ENCODE data around the gene TMEM131.

Gene TMEM131

GRCh38 chr2:97988722-97989121 lies 7.0 kb downstream of the TMEM131 start:
- no peaks in the 10 kb centered on the region for H3K27me3 Mint-ChIP-seq (ENCODE audit: low read depth)
- H3K27ac Mint-ChIP-seq = no peak overlapping the region
- H3K4me1 Mint-ChIP-seq (ENCODE audit: low read depth) = peaks cover 17% of the 10 kb centered on the region
- H3K36me3 Mint-ChIP-seq (ENCODE audit: low read depth) = peaks cover 15% of the 10 kb centered on the region
- H3K9me3 Mint-ChIP-seq = peaks cover 13% of the 10 kb centered on the region
- H3K4me3 Mint-ChIP-seq = no peak overlapping the region

DNA sequence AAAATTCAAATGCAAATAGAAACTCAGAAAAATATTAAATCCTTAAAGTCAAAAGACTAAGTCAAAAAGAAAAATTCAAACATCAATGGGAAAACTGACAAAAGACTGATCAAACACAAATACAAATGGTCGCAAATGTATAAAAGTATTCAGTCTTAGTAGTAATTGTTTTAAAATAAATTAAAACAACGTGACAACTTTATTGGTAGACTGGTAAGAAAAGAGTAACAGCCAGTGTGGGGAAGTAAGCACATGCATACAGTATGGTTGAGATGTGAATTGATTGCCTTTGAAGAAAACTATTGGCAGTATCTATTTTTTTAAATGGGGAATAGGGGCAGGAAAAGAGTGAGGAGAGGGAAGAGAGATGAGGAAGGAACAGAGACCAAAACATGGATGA lies 9.8 kb downstream of the TMEM131 start:
- H3K9me3 Mint-ChIP-seq = peaks cover 13% of the 10 kb centered on the region
- peaks cover 20% of the 10 kb centered on the region for H3K36me3 Mint-ChIP-seq (ENCODE audit: low read depth)

GRCh38 chr2:97983698-97984097 lies 12.1 kb downstream of the TMEM131 start:
- H3K36me3 Mint-ChIP-seq (ENCODE audit: low read depth) = peaks cover 32% of the 10 kb centered on the region
- no peak overlapping the region for H3K4me3 Mint-ChIP-seq
- peaks cover 4% of the 10 kb centered on the region for H3K4me1 Mint-ChIP-seq (ENCODE audit: low read depth)
- no peak overlapping the region for H3K27ac Mint-ChIP-seq
- H3K27me3 Mint-ChIP-seq (ENCODE audit: low read depth) = no peaks in the 10 kb centered on the region
- peaks cover 23% of the 10 kb centered on the region for H3K9me3 Mint-ChIP-seq

More for the DNA sequence above, 9.8 kb downstream of the TMEM131 start:
- H3K27ac Mint-ChIP-seq = no peak overlapping the region
- peaks cover 1% of the 10 kb centered on the region for H3K4me1 Mint-ChIP-seq (ENCODE audit: low read depth)
- H3K27me3 Mint-ChIP-seq (ENCODE audit: low read depth) = no peaks in the 10 kb centered on the region
- H3K4me3 Mint-ChIP-seq = no peak overlapping the region

DNA sequence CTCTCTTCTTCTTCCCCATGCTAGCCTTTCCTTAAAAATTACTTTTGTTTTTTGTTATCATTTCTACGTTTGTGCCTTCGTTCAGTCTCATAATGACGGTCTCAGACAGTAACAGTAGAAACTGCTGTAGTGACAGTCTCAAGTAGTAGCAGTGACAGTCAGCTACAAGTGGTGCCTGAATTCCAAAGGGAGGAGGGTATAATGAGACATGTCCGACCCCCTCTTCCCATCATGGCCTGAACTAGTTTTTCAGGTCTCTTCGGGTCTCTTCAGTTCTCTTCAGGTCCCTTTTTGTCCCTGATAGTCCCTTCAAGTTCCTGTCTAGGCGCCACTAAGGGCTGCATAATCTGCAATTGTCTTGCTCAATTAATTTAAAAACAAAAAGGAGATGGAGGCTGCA lies 12.6 kb downstream of the TMEM131 start:
- Mint-ChIP-seq H3K36me3 (ENCODE audit: low read depth) (peaks cover 29% of the 10 kb centered on the region), H3K4me1 (ENCODE audit: low read depth) (peaks cover 4% of the 10 kb centered on the region), H3K27me3 (ENCODE audit: low read depth) (no peaks in the 10 kb centered on the region), H3K4me3 (no peak overlapping the region), H3K27ac (no peak overlapping the region), H3K9me3 (peaks cover 20% of the 10 kb centered on the region)

DNA sequence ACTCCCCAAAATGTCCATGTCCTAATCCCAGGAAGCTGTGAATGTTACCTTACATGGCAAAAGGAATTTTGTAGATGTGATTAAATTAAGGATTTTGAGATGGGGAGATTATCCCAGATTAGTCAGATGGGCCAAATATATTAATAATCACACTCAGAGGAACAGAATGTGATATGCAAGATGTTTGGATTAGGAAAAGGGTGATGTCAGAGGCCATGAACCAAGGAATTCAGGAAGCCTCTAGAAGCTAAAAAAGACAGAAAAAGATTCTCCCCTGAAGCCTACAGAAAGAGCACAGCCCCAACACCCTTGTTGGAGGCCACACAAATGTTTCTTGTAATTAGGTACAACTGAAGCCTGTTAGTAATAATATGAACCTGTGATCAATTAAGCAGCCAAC lies 13.1 kb downstream of the TMEM131 start:
- Mint-ChIP-seq H3K4me3 (no peak overlapping the region), H3K9me3 (peaks cover 15% of the 10 kb centered on the region), H3K27me3 (ENCODE audit: low read depth) (no peaks in the 10 kb centered on the region), H3K36me3 (ENCODE audit: low read depth) (peaks cover 29% of the 10 kb centered on the region), H3K4me1 (ENCODE audit: low read depth) (peaks cover 4% of the 10 kb centered on the region), H3K27ac (no peak overlapping the region)

DNA sequence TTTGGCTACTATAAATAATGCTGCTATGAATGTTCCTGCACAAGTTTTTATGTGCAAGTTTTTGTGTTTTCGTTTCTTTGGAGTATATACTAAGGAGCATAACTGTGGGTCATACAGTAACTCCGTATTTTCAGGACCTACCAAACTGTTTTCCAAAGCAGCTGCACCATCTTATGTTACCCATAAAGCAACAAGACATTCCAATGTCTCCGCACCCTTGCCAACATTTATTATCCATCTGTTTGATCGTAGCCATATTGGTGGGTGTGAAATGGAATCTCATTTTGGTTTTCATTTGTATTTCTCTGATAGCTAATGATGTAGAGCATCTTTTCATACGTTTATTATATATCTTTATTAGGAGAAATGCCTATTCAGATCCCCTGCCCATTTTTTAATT lies 13.8 kb downstream of the TMEM131 start:
- peaks cover 17% of the 10 kb centered on the region for H3K9me3 Mint-ChIP-seq
- H3K27ac Mint-ChIP-seq = no peak overlapping the region
- peaks cover 32% of the 10 kb centered on the region for H3K36me3 Mint-ChIP-seq (ENCODE audit: low read depth)

GRCh38 chr2:97979904-97980303 lies 15.8 kb downstream of the TMEM131 start:
- peaks cover 30% of the 10 kb centered on the region for H3K36me3 Mint-ChIP-seq (ENCODE audit: low read depth)
- H3K4me3 Mint-ChIP-seq = no peak overlapping the region
- H3K9me3 Mint-ChIP-seq = peaks cover 30% of the 10 kb centered on the region
- H3K4me1 Mint-ChIP-seq (ENCODE audit: low read depth) = peaks cover 4% of the 10 kb centered on the region
- H3K27ac Mint-ChIP-seq = no peak overlapping the region
- no peaks in the 10 kb centered on the region for H3K27me3 Mint-ChIP-seq (ENCODE audit: low read depth)

More for the DNA sequence above, 13.8 kb downstream of the TMEM131 start:
- peaks cover 4% of the 10 kb centered on the region for H3K4me1 Mint-ChIP-seq (ENCODE audit: low read depth)
- no peaks in the 10 kb centered on the region for H3K27me3 Mint-ChIP-seq (ENCODE audit: low read depth)
- H3K4me3 Mint-ChIP-seq = no peak overlapping the region

- Mint-ChIP-seq H3K36me3 (ENCODE audit: low read depth) (peaks cover 33% of the 10 kb centered on the region), H3K4me3 (no peak overlapping the region), H3K27me3 (ENCODE audit: low read depth) (no peaks in the 10 kb centered on the region), H3K9me3 (peaks cover 46% of the 10 kb centered on the region), H3K27ac (no peak overlapping the region), H3K4me1 (ENCODE audit: low read depth) (peaks cover 14% of the 10 kb centered on the region)
Measured at GRCh38 chr2:97974471-97974870, 21.3 kb downstream of the TMEM131 start.

GRCh38 chr2:97970293-97971060 lies 25.3 kb downstream of the TMEM131 start:
- H3K27ac Mint-ChIP-seq = no peak overlapping the region
- peaks cover 20% of the 10 kb centered on the region for H3K36me3 Mint-ChIP-seq (ENCODE audit: low read depth)
- no peaks in the 10 kb centered on the region for H3K27me3 Mint-ChIP-seq (ENCODE audit: low read depth)
- no peak overlapping the region for H3K4me3 Mint-ChIP-seq
- peaks cover 26% of the 10 kb centered on the region for H3K9me3 Mint-ChIP-seq
- peaks cover 28% of the 10 kb centered on the region for H3K4me1 Mint-ChIP-seq (ENCODE audit: low read depth)

GRCh38 chr2:97969081-97970067 lies 26.4 kb downstream of the TMEM131 start:
- peaks cover 15% of the 10 kb centered on the region for H3K9me3 Mint-ChIP-seq
- H3K36me3 Mint-ChIP-seq (ENCODE audit: low read depth) = peaks cover 14% of the 10 kb centered on the region
- peak overlapping the region; percentile 7 for H3K27ac Mint-ChIP-seq
- no peak overlapping the region for H3K4me3 Mint-ChIP-seq
- no peaks in the 10 kb centered on the region for H3K27me3 Mint-ChIP-seq (ENCODE audit: low read depth)
- H3K4me1 Mint-ChIP-seq (ENCODE audit: low read depth) = peaks cover 35% of the 10 kb centered on the region

- Mint-ChIP-seq H3K4me3 (no peak overlapping the region), H3K9me3 (peaks cover 2% of the 10 kb centered on the region), H3K27ac (no peak overlapping the region), H3K4me1 (ENCODE audit: low read depth) (peaks cover 38% of the 10 kb centered on the region), H3K27me3 (ENCODE audit: low read depth) (no peaks in the 10 kb centered on the region), H3K36me3 (ENCODE audit: low read depth) (peaks cover 2% of the 10 kb centered on the region)
Measured at GRCh38 chr2:97967931-97968627, 27.7 kb downstream of the TMEM131 start.

DNA sequence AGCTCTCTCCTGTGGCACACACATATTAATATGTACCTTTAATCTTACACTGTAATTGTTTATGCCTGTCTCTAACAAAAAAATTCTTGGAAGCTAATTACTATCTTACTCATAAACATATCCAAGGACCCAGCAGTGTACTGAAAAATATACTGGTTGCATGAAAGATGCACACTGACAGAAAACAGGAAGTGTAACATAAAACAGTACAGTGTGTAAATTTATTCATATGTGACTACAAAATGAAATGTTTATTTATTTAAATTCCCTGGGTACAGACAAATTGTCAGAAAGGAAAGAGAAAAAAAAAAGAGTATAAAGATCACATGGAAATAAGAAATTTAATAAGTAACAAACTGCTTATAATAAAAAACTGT lies 28.5 kb downstream of the TMEM131 start:
- H3K4me1 Mint-ChIP-seq (ENCODE audit: low read depth) = peaks cover 45% of the 10 kb centered on the region
- H3K4me3 Mint-ChIP-seq = no peak overlapping the region
- no peaks in the 10 kb centered on the region for H3K27me3 Mint-ChIP-seq (ENCODE audit: low read depth)
- H3K9me3 Mint-ChIP-seq = no peaks in the 10 kb centered on the region
- no peak overlapping the region for H3K27ac Mint-ChIP-seq
- no peaks in the 10 kb centered on the region for H3K36me3 Mint-ChIP-seq (ENCODE audit: low read depth)

DNA sequence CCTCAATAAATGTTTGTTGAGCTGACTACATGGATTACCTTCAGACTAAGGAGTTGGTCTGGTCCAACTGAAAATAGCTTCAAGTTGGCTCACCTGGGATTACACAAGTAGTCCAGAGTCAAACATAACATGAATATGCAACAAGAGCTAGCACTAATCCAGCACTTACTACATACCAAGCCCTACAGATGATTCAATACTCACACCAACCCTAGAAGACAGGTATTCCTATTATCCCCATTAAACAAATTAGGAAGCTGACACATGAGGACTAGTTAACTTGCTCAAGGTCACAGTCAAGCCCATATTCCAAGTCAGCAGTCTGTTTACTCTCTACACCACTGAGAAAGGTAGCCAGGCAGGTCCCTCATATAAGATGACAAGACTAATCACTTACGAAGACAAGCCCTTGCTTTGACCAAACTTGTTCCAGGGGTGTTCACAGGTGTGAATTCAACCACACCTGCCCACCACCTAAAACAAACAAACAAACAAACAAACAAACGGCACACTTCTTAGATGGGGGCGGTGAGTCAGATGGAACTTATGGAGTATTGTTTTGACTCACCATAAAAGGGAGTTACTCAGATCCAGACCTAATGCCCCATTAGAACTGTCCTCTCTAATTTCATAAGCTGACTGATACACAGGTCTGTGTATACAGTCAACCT lies 29.1 kb downstream of the TMEM131 start:
- Mint-ChIP-seq H3K9me3 (no peaks in the 10 kb centered on the region), H3K27ac (no peak overlapping the region), H3K27me3 (ENCODE audit: low read depth) (no peaks in the 10 kb centered on the region), H3K4me3 (no peak overlapping the region), H3K36me3 (ENCODE audit: low read depth) (no peaks in the 10 kb centered on the region), H3K4me1 (ENCODE audit: low read depth) (peaks cover 44% of the 10 kb centered on the region)

GRCh38 chr2:97965116-97965515 lies 30.6 kb downstream of the TMEM131 start:
- no peak overlapping the region for H3K27ac Mint-ChIP-seq
- H3K4me1 Mint-ChIP-seq (ENCODE audit: low read depth) = peaks cover 38% of the 10 kb centered on the region

More at GRCh38 chr2:97965116-97965515, 30.6 kb downstream of the TMEM131 start:
- Mint-ChIP-seq H3K9me3 (no peaks in the 10 kb centered on the region), H3K4me3 (no peak overlapping the region), H3K36me3 (ENCODE audit: low read depth) (no peaks in the 10 kb centered on the region), H3K27me3 (ENCODE audit: low read depth) (no peaks in the 10 kb centered on the region)
